Measurements from ENCODE around the gene CASZ1.

- TF ChIP-seq POLR2AphosphoS5 (IDR thresholded peaks at IDR 0.05; ENCODE audit: low read depth, low read length) (no peak), TAF1 (IDR thresholded peaks at IDR 0.05; ENCODE audit: borderline replicate concordance, low read depth, low read length) (no peak)
These were observed 17.4 kb upstream of the CASZ1 start for GRCh38 chr1:10813799-10814198.

All from GM12892 (cell line).